Transverse colon (tissue), 4 donors: ENCODE data around the gene ZNF76. TPM values are rescaled to one million over a fixed set of nuclear protein-coding genes. Genes with fewer than 3 reads are reported as not detected.
A peak's percentile ranks its signal among the peaks of the same experiment; 100 is the strongest.

ENCODE experiments used
- DNase-seq: peaks from one replicate; pipeline ENCODE4 v3.0.0-alpha.2; 2019
- H3K27ac ChIP-seq, 4 donors: fragments of 200-600 bp; sonication (generic); 2 replicates each; pipeline ENCODE4 v1.5.1; 2016 to 2018; ENCODE audit warnings: inconsistent platforms in 4 of 4
- H3K27me3 ChIP-seq: fragments of 200-600 bp; sonication (generic); 2 replicates; pipeline ENCODE4 v1.5.1; 2017; ENCODE audit warnings: inconsistent platforms
- H3K36me3 ChIP-seq, 4 donors: fragments of 200-600 bp; sonication (generic); 2 replicates each; pipeline ENCODE4 v1.5.1; 2017 to 2019; ENCODE audit warnings: inconsistent platforms in 4 of 4
- H3K4me1 ChIP-seq, 4 donors: fragments of 200-600 bp; sonication (generic); 2 replicates each; pipeline ENCODE4 v1.5.1; 2017 to 2020; ENCODE audit warnings: inconsistent platforms in 4 of 4
- H3K4me3 ChIP-seq, 4 donors: fragments of 200-600 bp; sonication (generic); 1 replicate in 1 of 4; 2 replicates in 3 of 4; pipeline versions ENCODE4 v1.5.1 to v1.6.1; 2017 to 2019; ENCODE audit warnings: inconsistent platforms in 4 of 4
- H3K9me3 ChIP-seq, 2 donors: fragments of 200-600 bp; sonication (generic); 2 replicates each; pipeline ENCODE4 v1.5.1; 2017 to 2019; ENCODE audit warnings: inconsistent platforms in 2 of 2
- CTCF ChIP-seq, 5 experiments: fragments of 200-600 bp in 3 of 5; fragments of 450-650 bp in 2 of 5; sonication (generic) in 3 of 5; IDR thresholded peaks; 1 replicate in 2 of 5; 2 replicates in 3 of 5; pipeline ENCODE4 v1.5.1; 2016 to 2017; ENCODE audit warnings: antibody characterized with exemption in 5 of 5, inconsistent platforms in 3 of 5, mild to moderate bottlenecking in 2 of 5, moderate library complexity in 1 of 5
- EP300 ChIP-seq: sonication (generic); formaldehyde crosslinking; IDR thresholded peaks from one replicate; pipeline ENCODE4 v1.6.1; 2017; ENCODE audit warnings: antibody characterized with exemption, low read depth
- POLR2A ChIP-seq: fragments of 450-650 bp; IDR thresholded peaks from one replicate; pipeline ENCODE4 v1.6.1; 2016; ENCODE audit warnings: antibody characterized with exemption, mild to moderate bottlenecking, moderate library complexity
- POLR2AphosphoS5 ChIP-seq, 3 donors: sonication (generic); formaldehyde crosslinking; IDR thresholded peaks; one replicate each; pipeline ENCODE4 v1.6.1; 2016; ENCODE audit warnings: antibody characterized with exemption in 3 of 3
- WGBS, 2 donors: methylation state at CpG; one replicate each; pipeline ENCODE4 v1.1.5; 2018; ENCODE audit warnings: low coverage in 1 of 2; 5-methylcytosine and 5-hydroxymethylcytosine counted together
- in situ Hi-C, 4 donors: fragments of 200-750 bp; cut with MboI; loops; one replicate each; pipeline versions ENCODE4 v1.15.0 to v1.15.1; 2017; ENCODE audit warnings: low sequenced_read_pairs in 3 of 4, low pct_ligation_motif_present in 1 of 4, low pct_unique_long_range_greater_than_20kb in 1 of 4
- intact Hi-C: fragments of 100-400 bp; cut with DNase I; formaldehyde crosslinking; loops from one replicate; pipeline ENCODE4 v1.15.1; 2023; ENCODE audit warnings: low total_unique reads
- total RNA-seq, 4 donors: library from RNA; depleted of rRNA; stranded (reverse); fragments of >200 nt; gene quantifications; one replicate each; pipeline ENCODE4 v1.1.0, GENCODE V29; 2016

The ZNF76 gene
- total RNA-seq, 4 donors from 2014 or later = 30.2 to 59.3 (median 35.1) TPM

DNA sequence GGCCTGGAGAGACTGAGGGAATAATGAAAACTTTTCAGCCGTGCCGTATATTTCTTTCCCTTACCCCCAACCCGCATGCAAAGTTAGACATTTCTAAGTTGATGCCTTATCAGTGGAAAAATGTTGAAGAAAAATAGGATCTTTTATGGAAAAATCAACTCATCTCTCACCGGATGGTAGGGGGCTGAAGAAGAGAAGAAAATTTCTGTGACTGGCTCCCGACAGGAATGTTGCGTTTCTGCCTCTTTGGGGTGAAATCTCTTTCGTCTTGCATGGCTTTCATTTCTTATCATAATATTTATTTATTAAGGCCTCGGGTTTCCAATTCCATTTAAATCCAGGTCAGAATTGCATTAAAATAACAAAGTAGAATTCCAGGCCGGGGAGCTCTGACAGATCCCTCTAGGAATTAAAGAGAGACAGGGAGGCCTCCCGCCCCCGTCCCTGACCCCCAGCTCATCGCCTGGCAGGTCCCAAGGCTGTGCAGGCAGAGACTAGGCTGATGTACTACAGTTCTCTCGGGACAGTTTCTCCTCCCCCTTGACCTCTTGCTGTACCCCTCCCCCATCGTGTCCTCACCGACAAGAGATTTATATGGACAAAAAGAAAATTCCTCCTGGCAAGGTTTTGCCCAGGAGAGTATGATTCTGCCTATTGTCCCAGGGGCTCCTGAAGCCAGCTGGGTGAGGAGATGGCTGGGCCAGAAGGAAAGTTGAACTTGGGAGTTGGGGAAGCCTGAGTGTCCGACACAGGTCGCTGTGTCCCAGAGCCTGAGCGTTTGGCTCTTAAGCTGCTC, 44.5 kb upstream of the ZNF76 start:
- in situ Hi-C loops (loop anchor here in 1 of 4 donors (25.0 kb wide), 1 partner anchor 228 kb away; no protein-coding TSS in a partner anchor), intact Hi-C loops (no loop called here)
- WGBS, 2 donors = 45 to 54% methylated on average over 11 to 18 of the region's 18 CpGs
- Histone ChIP-seq H3K9me3 (no peaks in the 10 kb centered on the region), H3K4me1 (peaks cover 5 to 23% (median 13%) of the 10 kb centered on the region in 4 donors), H3K27me3 (peaks cover 82% of the 10 kb centered on the region), H3K27ac (no peak overlapping the region), H3K36me3 (no peaks in the 10 kb centered on the region), H3K4me3 (peak overlapping the region in 2 of 4 donors; percentile 42 to 58)
- no peak for DNase-seq
- no peak for TF ChIP-seq EP300
- TF ChIP-seq POLR2A = no peak
- TF ChIP-seq POLR2AphosphoS5 (IDR thresholded peaks at IDR 0.05) = no peak
- TF ChIP-seq CTCF (IDR thresholded peaks at IDR 0.05) = no peak

- intact Hi-C loops (no loop called here), in situ Hi-C loops (loop anchor here in 1 of 4 donors (25.0 kb wide), 1 partner anchor 229 kb away; no protein-coding TSS in a partner anchor)
- Histone ChIP-seq H3K4me1 (peaks cover 5 to 23% (median 13%) of the 10 kb centered on the region in 4 donors), H3K36me3 (no peaks in the 10 kb centered on the region), H3K27me3 (peaks cover 77% of the 10 kb centered on the region), H3K9me3 (no peaks in the 10 kb centered on the region), H3K4me3 (no peak overlapping the region), H3K27ac (no peak overlapping the region)
- no peak for DNase-seq
- TF ChIP-seq POLR2A (no peak), CTCF (IDR thresholded peaks at IDR 0.05) (no peak), EP300 (no peak), POLR2AphosphoS5 (IDR thresholded peaks at IDR 0.05) (no peak)
- WGBS, 2 donors = 88 to 90% methylated on average over 3 to 6 of the region's 6 CpGs
Measured at GRCh38 chr6:35215665-35216411, 43.7 kb upstream of the ZNF76 start.

DNA sequence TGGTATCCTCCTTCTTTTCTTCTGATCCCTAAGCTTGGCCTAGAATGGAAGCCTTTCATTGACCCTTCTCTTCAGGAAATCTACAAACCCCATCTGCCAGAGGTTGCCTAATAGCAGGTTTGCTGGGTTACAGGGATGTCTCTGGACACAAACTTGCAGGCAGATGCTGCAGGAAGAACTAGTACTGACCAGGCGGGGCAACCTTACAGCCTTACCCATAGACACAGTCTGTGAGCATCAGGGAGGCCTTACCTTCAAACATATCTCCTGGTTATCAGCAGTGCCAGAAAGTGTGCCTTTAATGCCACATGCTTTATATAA, 43.2 kb upstream of the ZNF76 start:
- WGBS, 2 donors = 80 to 88% methylated on average over 1 of the region's 1 CpG
- Histone ChIP-seq H3K36me3 (no peaks in the 10 kb centered on the region), H3K4me3 (no peak overlapping the region), H3K27me3 (peaks cover 72% of the 10 kb centered on the region), H3K9me3 (no peaks in the 10 kb centered on the region), H3K4me1 (peaks cover 5 to 23% (median 13%) of the 10 kb centered on the region in 4 donors), H3K27ac (no peak overlapping the region)
- in situ Hi-C loops = loop anchor here in 1 of 4 donors (25.0 kb wide), 1 partner anchor 229 kb away; no protein-coding TSS in a partner anchor
- TF ChIP-seq POLR2AphosphoS5 (IDR thresholded peaks at IDR 0.05) (no peak), CTCF (IDR thresholded peaks at IDR 0.05) (no peak), EP300 (no peak), POLR2A (no peak)
- DNase-seq = no peak
- intact Hi-C loops = no loop called here
